ENCODE data around the gene GPR146.

Gene GPR146

GRCh38 chr7:1058311-1058710 lies 14.0 kb downstream of the GPR146 start:
- no peak overlapping the region for H3K4me3 Mint-ChIP-seq

GRCh38 chr7:1058821-1059199 lies 14.5 kb downstream of the GPR146 start:
- peaks cover 0 to 19% of the 10 kb centered on the region in 2 donors for H3K4me1 Mint-ChIP-seq (ENCODE audit: low read depth in 2 of 2)
- H3K27me3 Mint-ChIP-seq = peaks cover 0 to 6% of the 10 kb centered on the region in 2 donors
- peak overlapping the region in 1 of 2 donors; percentile 70 for H3K27ac Mint-ChIP-seq
- no peaks in the 10 kb centered on the region for H3K9me3 Mint-ChIP-seq
- ATAC-seq (replicated peaks) (peak; percentile 91), DNase-seq (peak in 2 of 3 experiments; percentile 18 to 23)
- H3K36me3 Mint-ChIP-seq (ENCODE audit: insufficient read depth) = peaks cover 3% of the 10 kb centered on the region
- peak overlapping the region in 1 of 2 donors; percentile 48 for H3K4me3 Mint-ChIP-seq

More at GRCh38 chr7:1058311-1058710, 14.0 kb downstream of the GPR146 start:
- Mint-ChIP-seq H3K4me1 (ENCODE audit: low read depth in 2 of 2) (peaks cover 0 to 19% of the 10 kb centered on the region in 2 donors), H3K27me3 (peaks cover 0 to 1% of the 10 kb centered on the region in 2 donors), H3K27ac (peak overlapping the region in 1 of 2 donors; percentile 70), H3K9me3 (no peaks in the 10 kb centered on the region), H3K36me3 (ENCODE audit: insufficient read depth) (peaks cover 3% of the 10 kb centered on the region)
- ATAC-seq (replicated peaks) (no peak), DNase-seq (no peak)

- ATAC-seq (replicated peaks) (peak; percentile 24), DNase-seq (no peak)
- Mint-ChIP-seq H3K9me3 (no peaks in the 10 kb centered on the region), H3K4me3 (peak overlapping the region in 1 of 2 donors; percentile 48), H3K4me1 (ENCODE audit: low read depth in 2 of 2) (peaks cover 0 to 19% of the 10 kb centered on the region in 2 donors), H3K27me3 (peaks cover 0 to 8% of the 10 kb centered on the region in 2 donors), H3K27ac (peak overlapping the region in 1 of 2 donors; percentile 70), H3K36me3 (ENCODE audit: insufficient read depth) (peaks cover 3% of the 10 kb centered on the region)
These were observed 15.1 kb downstream of the GPR146 start for GRCh38 chr7:1059200-1060091.

GRCh38 chr7:1060315-1061072 lies 16.1 kb downstream of the GPR146 start:
- H3K27me3 Mint-ChIP-seq = peaks cover 0 to 8% of the 10 kb centered on the region in 2 donors
- peaks cover 0 to 11% of the 10 kb centered on the region in 2 donors for H3K4me1 Mint-ChIP-seq (ENCODE audit: low read depth in 2 of 2)
- H3K27ac Mint-ChIP-seq = peak overlapping the region; percentile 17 to 58
- no peak overlapping the region for H3K4me3 Mint-ChIP-seq
- DNase-seq (no peak), ATAC-seq (replicated peaks) (no peak)
- H3K36me3 Mint-ChIP-seq (ENCODE audit: insufficient read depth) = peaks cover 3% of the 10 kb centered on the region
- no peaks in the 10 kb centered on the region for H3K9me3 Mint-ChIP-seq

- peaks cover 3% of the 10 kb centered on the region for H3K36me3 Mint-ChIP-seq (ENCODE audit: insufficient read depth)
- no peaks in the 10 kb centered on the region for H3K9me3 Mint-ChIP-seq
- no peak overlapping the region for H3K4me3 Mint-ChIP-seq
- ATAC-seq (replicated peaks) (no peak), DNase-seq (no peak)
- peaks cover 0 to 8% of the 10 kb centered on the region in 2 donors for H3K27me3 Mint-ChIP-seq
- peaks cover 0 to 11% of the 10 kb centered on the region in 2 donors for H3K4me1 Mint-ChIP-seq (ENCODE audit: low read depth in 2 of 2)
- H3K27ac Mint-ChIP-seq = peak overlapping the region; percentile 17 to 58
These were observed 16.8 kb downstream of the GPR146 start for GRCh38 chr7:1061180-1061579.

- peaks cover 0 to 11% of the 10 kb centered on the region in 2 donors for H3K4me1 Mint-ChIP-seq (ENCODE audit: low read depth in 2 of 2)
- peak overlapping the region in 1 of 2 donors; percentile 36 for H3K27ac Mint-ChIP-seq
- H3K9me3 Mint-ChIP-seq = no peaks in the 10 kb centered on the region
- DNase-seq (no peak), ATAC-seq (replicated peaks) (no peak)
- peaks cover 3% of the 10 kb centered on the region for H3K36me3 Mint-ChIP-seq (ENCODE audit: insufficient read depth)
- H3K4me3 Mint-ChIP-seq = no peak overlapping the region
- peaks cover 0 to 8% of the 10 kb centered on the region in 2 donors for H3K27me3 Mint-ChIP-seq
These were observed 18.2 kb downstream of the GPR146 start for GRCh38 chr7:1062296-1063294.

- H3K4me3 Mint-ChIP-seq = no peak overlapping the region
- peaks cover 0 to 11% of the 10 kb centered on the region in 2 donors for H3K4me1 Mint-ChIP-seq (ENCODE audit: low read depth in 2 of 2)
- no peaks in the 10 kb centered on the region for H3K9me3 Mint-ChIP-seq
- H3K36me3 Mint-ChIP-seq (ENCODE audit: insufficient read depth) = peaks cover 3% of the 10 kb centered on the region
- peaks cover 0 to 8% of the 10 kb centered on the region in 2 donors for H3K27me3 Mint-ChIP-seq
- no peak overlapping the region for H3K27ac Mint-ChIP-seq
- DNase-seq = no peak
- no peak for ATAC-seq (replicated peaks)
These were observed 19.0 kb downstream of the GPR146 start for GRCh38 chr7:1063361-1063760.

GRCh38 chr7:1064581-1064980 lies 20.2 kb downstream of the GPR146 start:
- Mint-ChIP-seq H3K27me3 (peaks cover 0 to 8% of the 10 kb centered on the region in 2 donors), H3K4me1 (ENCODE audit: low read depth in 2 of 2) (peaks cover 0 to 6% of the 10 kb centered on the region in 2 donors), H3K4me3 (no peak overlapping the region)

GRCh38 chr7:1065263-1065584 lies 20.9 kb downstream of the GPR146 start:
- peaks cover 0 to 6% of the 10 kb centered on the region in 2 donors for H3K4me1 Mint-ChIP-seq (ENCODE audit: low read depth in 2 of 2)
- peaks cover 0 to 8% of the 10 kb centered on the region in 2 donors for H3K27me3 Mint-ChIP-seq
- no peak for DNase-seq
- peak overlapping the region; percentile 29 to 46 for H3K4me3 Mint-ChIP-seq
- no peaks in the 10 kb centered on the region for H3K36me3 Mint-ChIP-seq (ENCODE audit: insufficient read depth)
- no peak for ATAC-seq (replicated peaks)
- no peak overlapping the region for H3K27ac Mint-ChIP-seq
- no peaks in the 10 kb centered on the region for H3K9me3 Mint-ChIP-seq

More at GRCh38 chr7:1064581-1064980, 20.2 kb downstream of the GPR146 start:
- DNase-seq (no peak), ATAC-seq (replicated peaks) (no peak)
- Mint-ChIP-seq H3K36me3 (ENCODE audit: insufficient read depth) (no peaks in the 10 kb centered on the region), H3K9me3 (no peaks in the 10 kb centered on the region), H3K27ac (no peak overlapping the region)

- Mint-ChIP-seq H3K4me1 (ENCODE audit: low read depth in 2 of 2) (peaks cover 0 to 6% of the 10 kb centered on the region in 2 donors), H3K9me3 (no peaks in the 10 kb centered on the region), H3K27me3 (peaks cover 0 to 8% of the 10 kb centered on the region in 2 donors), H3K36me3 (ENCODE audit: insufficient read depth) (no peaks in the 10 kb centered on the region), H3K4me3 (peak overlapping the region; percentile 29 to 46), H3K27ac (no peak overlapping the region)
- DNase-seq = peak; percentile 80 to 85 (median 83)
- ATAC-seq (replicated peaks) = peak; percentile 98
These were observed 21.4 kb downstream of the GPR146 start for GRCh38 chr7:1065585-1066241.

- no peaks in the 10 kb centered on the region for H3K9me3 Mint-ChIP-seq
- H3K4me3 Mint-ChIP-seq = no peak overlapping the region
- no peaks in the 10 kb centered on the region for H3K36me3 Mint-ChIP-seq (ENCODE audit: insufficient read depth)
- no peak for ATAC-seq (replicated peaks)
- H3K27me3 Mint-ChIP-seq = peaks cover 0 to 8% of the 10 kb centered on the region in 2 donors
- H3K27ac Mint-ChIP-seq = no peak overlapping the region
- DNase-seq = no peak
- peaks cover 0 to 6% of the 10 kb centered on the region in 2 donors for H3K4me1 Mint-ChIP-seq (ENCODE audit: low read depth in 2 of 2)
These were observed 21.9 kb downstream of the GPR146 start for GRCh38 chr7:1066242-1066588.

- Mint-ChIP-seq H3K27ac (no peak overlapping the region), H3K4me1 (ENCODE audit: low read depth in 2 of 2) (no peaks in the 10 kb centered on the region), H3K27me3 (peaks cover 0 to 8% of the 10 kb centered on the region in 2 donors), H3K36me3 (ENCODE audit: insufficient read depth) (no peaks in the 10 kb centered on the region), H3K4me3 (no peak overlapping the region), H3K9me3 (no peaks in the 10 kb centered on the region)
- DNase-seq (no peak), ATAC-seq (replicated peaks) (no peak)
These were observed 23.7 kb downstream of the GPR146 start for GRCh38 chr7:1068013-1068412.
